ENCODE results near the gene APELA. TPM values are rescaled to one million over a fixed set of nuclear protein-coding genes. Genes with fewer than 3 reads are reported as not detected.
"Not testable (repeated sequence)": the region's sequence is repeated elsewhere in the genome, so short reads cannot be mapped to it uniquely, and the experiment has no call there.

APELA gene
- total and polyA plus RNA-seq, 5 donors = not detected

- no peak for ATAC-seq
- Histone ChIP-seq H3K27me3 (ENCODE audit: control insufficient read depth, insufficient read depth) (no peaks in the 10 kb centered on the region), H3K4me1 (ENCODE audit: control insufficient read depth, insufficient read depth, low read length) (no peaks in the 10 kb centered on the region), H3K27ac (ENCODE audit: low read length) (no peak overlapping the region), H3K4me3 (ENCODE audit: low read length) (no peak overlapping the region), H3K9me3 (ENCODE audit: control insufficient read depth, low read length) (no peaks in the 10 kb centered on the region)
- intact Hi-C loops (cut with DNase I) = no loop called here
- DNase-seq = no peak
- WGBS = 84% methylated on average over 3 of the region's 3 CpGs
Measured at GRCh38 chr4:164924670-164925238, 47.8 kb downstream of the APELA start.

GRCh38 chr4:164926301-164926700, 49.3 kb downstream of the APELA start:
- no peak overlapping the region for H3K4me3 ChIP-seq (ENCODE audit: low read length)
- intact Hi-C loops (cut with DNase I) = no loop called here
- H3K27me3 ChIP-seq (ENCODE audit: control insufficient read depth, insufficient read depth) = no peaks in the 10 kb centered on the region
- 53% methylated on average over 2 of the region's 2 CpGs for WGBS
- no peaks in the 10 kb centered on the region for H3K4me1 ChIP-seq (ENCODE audit: control insufficient read depth, insufficient read depth, low read length)
- H3K27ac ChIP-seq (ENCODE audit: low read length) = no peak overlapping the region
- no peak for DNase-seq
- no peak for ATAC-seq
- H3K9me3 ChIP-seq (ENCODE audit: control insufficient read depth, low read length) = no peaks in the 10 kb centered on the region

- ATAC-seq; H3K4me1 ChIP-seq (ENCODE audit: control insufficient read depth, insufficient read depth, low read length); H3K4me3 ChIP-seq (ENCODE audit: low read length); H3K27me3 ChIP-seq (ENCODE audit: control insufficient read depth, insufficient read depth); H3K9me3 ChIP-seq (ENCODE audit: control insufficient read depth, low read length); DNase-seq; intact Hi-C loops (cut with DNase I); H3K27ac ChIP-seq (ENCODE audit: low read length): not testable (repeated sequence)
- 81% methylated on average over 2 of the region's 2 CpGs for WGBS
Measured at GRCh38 chr4:164927101-164927500, 50.1 kb downstream of the APELA start.

- Histone ChIP-seq H3K27ac (ENCODE audit: low read length) (no peak overlapping the region), H3K4me1 (ENCODE audit: control insufficient read depth, insufficient read depth, low read length) (no peaks in the 10 kb centered on the region), H3K4me3 (ENCODE audit: low read length) (no peak overlapping the region), H3K27me3 (ENCODE audit: control insufficient read depth, insufficient read depth) (no peaks in the 10 kb centered on the region), H3K9me3 (ENCODE audit: control insufficient read depth, low read length) (no peaks in the 10 kb centered on the region)
- 92% methylated on average over 5 of the region's 5 CpGs for WGBS
- ATAC-seq (no peak), DNase-seq (no peak)
- intact Hi-C loops (cut with DNase I) = no loop called here
Measured at GRCh38 chr4:164930647-164931046, 53.7 kb downstream of the APELA start.

GRCh38 chr4:164931551-164932324, 54.8 kb downstream of the APELA start:
- intact Hi-C loops (cut with DNase I) = no loop called here
- Histone ChIP-seq H3K4me1 (ENCODE audit: control insufficient read depth, insufficient read depth, low read length) (no peaks in the 10 kb centered on the region), H3K9me3 (ENCODE audit: control insufficient read depth, low read length) (no peaks in the 10 kb centered on the region), H3K27me3 (ENCODE audit: control insufficient read depth, insufficient read depth) (no peaks in the 10 kb centered on the region), H3K27ac (ENCODE audit: low read length) (no peak overlapping the region), H3K4me3 (ENCODE audit: low read length) (no peak overlapping the region)
- ATAC-seq (no peak), DNase-seq (no peak)
- WGBS = 79% methylated on average over 5 of the region's 5 CpGs

- no peaks in the 10 kb centered on the region for H3K9me3 ChIP-seq (ENCODE audit: control insufficient read depth, low read length)
- H3K27ac ChIP-seq (ENCODE audit: low read length) = no peak overlapping the region
- H3K4me3 ChIP-seq (ENCODE audit: low read length) = no peak overlapping the region
- WGBS = 92% methylated on average over 11 of the region's 11 CpGs
- intact Hi-C loops (cut with DNase I) = no loop called here
- H3K4me1 ChIP-seq (ENCODE audit: control insufficient read depth, insufficient read depth, low read length) = no peaks in the 10 kb centered on the region
- no peak for DNase-seq
- no peaks in the 10 kb centered on the region for H3K27me3 ChIP-seq (ENCODE audit: control insufficient read depth, insufficient read depth)
- no peak for ATAC-seq
Measured at GRCh38 chr4:164933244-164933643, 56.3 kb downstream of the APELA start.

GRCh38 chr4:164935363-164935762, 58.4 kb downstream of the APELA start:
- Histone ChIP-seq H3K4me3 (ENCODE audit: low read length) (no peak overlapping the region), H3K4me1 (ENCODE audit: control insufficient read depth, insufficient read depth, low read length) (no peaks in the 10 kb centered on the region), H3K9me3 (ENCODE audit: control insufficient read depth, low read length) (no peaks in the 10 kb centered on the region), H3K27ac (ENCODE audit: low read length) (no peak overlapping the region), H3K27me3 (ENCODE audit: control insufficient read depth, insufficient read depth) (no peaks in the 10 kb centered on the region)
- intact Hi-C loops (cut with DNase I) = no loop called here
- no peak for DNase-seq
- ATAC-seq = no peak
- 51% methylated on average over 1 of the region's 1 CpG for WGBS

- ATAC-seq; H3K4me1 ChIP-seq (ENCODE audit: control insufficient read depth, insufficient read depth, low read length); DNase-seq; H3K27ac ChIP-seq (ENCODE audit: low read length); intact Hi-C loops (cut with DNase I); H3K9me3 ChIP-seq (ENCODE audit: control insufficient read depth, low read length); H3K27me3 ChIP-seq (ENCODE audit: control insufficient read depth, insufficient read depth); H3K4me3 ChIP-seq (ENCODE audit: low read length): not testable (repeated sequence)
- 78% methylated on average over 9 of the region's 9 CpGs for WGBS
Measured at GRCh38 chr4:164935865-164936606, 59.1 kb downstream of the APELA start.

GRCh38 chr4:164937576-164938270, 60.7 kb downstream of the APELA start:
- DNase-seq (peak in 1 of 3 donors; percentile 40), ATAC-seq (no peak)
- Histone ChIP-seq H3K27ac (ENCODE audit: low read length) (no peak overlapping the region), H3K4me3 (ENCODE audit: low read length) (no peak overlapping the region), H3K9me3 (ENCODE audit: control insufficient read depth, low read length) (no peaks in the 10 kb centered on the region), H3K27me3 (ENCODE audit: control insufficient read depth, insufficient read depth) (peaks cover 3% of the 10 kb centered on the region), H3K4me1 (ENCODE audit: control insufficient read depth, insufficient read depth, low read length) (no peaks in the 10 kb centered on the region)
- intact Hi-C loops (cut with DNase I) = no loop called here

- Histone ChIP-seq H3K4me1 (ENCODE audit: control insufficient read depth, insufficient read depth, low read length) (no peaks in the 10 kb centered on the region), H3K9me3 (ENCODE audit: control insufficient read depth, low read length) (no peaks in the 10 kb centered on the region), H3K27me3 (ENCODE audit: control insufficient read depth, insufficient read depth) (peaks cover 5% of the 10 kb centered on the region), H3K4me3 (ENCODE audit: low read length) (no peak overlapping the region), H3K27ac (ENCODE audit: low read length) (no peak overlapping the region)
- WGBS = 81% methylated on average over 9 of the region's 9 CpGs
- DNase-seq (no peak), ATAC-seq (no peak)
- intact Hi-C loops (cut with DNase I) = no loop called here
Measured at GRCh38 chr4:164943192-164943591, 66.2 kb downstream of the APELA start.

GRCh38 chr4:164945146-164945545, 68.2 kb downstream of the APELA start:
- H3K27me3 ChIP-seq (ENCODE audit: control insufficient read depth, insufficient read depth) = peaks cover 5% of the 10 kb centered on the region
- DNase-seq (no peak), ATAC-seq (no peak)
- H3K4me3 ChIP-seq (ENCODE audit: low read length) = no peak overlapping the region
- no peak overlapping the region for H3K27ac ChIP-seq (ENCODE audit: low read length)
- intact Hi-C loops (cut with DNase I) = no loop called here
- WGBS = 41% methylated on average over 5 of the region's 5 CpGs
- H3K9me3 ChIP-seq (ENCODE audit: control insufficient read depth, low read length) = no peaks in the 10 kb centered on the region
- H3K4me1 ChIP-seq (ENCODE audit: control insufficient read depth, insufficient read depth, low read length) = no peaks in the 10 kb centered on the region

Data from right cardiac atrium (tissue), 5 donors.